Measurements from ENCODE around the gene BRWD1. TPM values are rescaled to one million over a fixed set of nuclear protein-coding genes. Genes with fewer than 3 reads are reported as not detected.

The BRWD1 gene
- total RNA-seq, 1 donor from 2014 or later: 39.0 TPM

DNA sequence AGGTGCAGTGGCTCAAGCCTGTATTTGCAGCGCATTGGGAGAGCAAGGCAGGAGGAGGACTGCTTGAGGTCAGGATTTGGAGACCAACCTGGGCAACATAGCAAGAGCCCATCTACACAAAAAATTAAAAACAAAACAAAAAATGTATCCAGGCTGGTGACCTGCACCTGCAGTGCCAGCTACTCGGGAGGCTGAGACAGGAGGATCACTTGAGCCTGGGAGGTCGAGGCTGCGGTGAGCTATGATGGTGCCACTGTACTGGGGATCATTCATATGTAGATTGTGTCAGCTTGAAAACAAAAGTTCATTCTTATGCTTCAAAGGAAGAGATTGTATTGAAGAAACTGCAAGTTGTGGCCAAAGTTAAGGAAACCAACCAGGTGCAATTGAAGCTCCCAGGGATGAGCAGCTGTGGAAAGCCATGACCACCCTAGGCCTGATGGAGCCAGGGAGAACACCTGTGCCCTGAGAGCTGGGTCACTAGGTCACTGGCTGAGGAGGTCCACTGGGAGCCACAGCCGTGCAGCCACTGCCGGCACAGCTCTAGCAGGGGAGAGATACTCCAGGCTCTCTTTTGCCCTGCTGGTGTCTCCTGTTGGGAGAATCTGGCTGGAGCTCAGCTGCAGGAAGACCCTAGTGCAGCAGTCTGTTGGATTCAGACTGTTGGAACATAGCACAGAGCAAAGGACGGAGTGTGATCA is 13.3 kb upstream of the BRWD1 start:
- Histone ChIP-seq H3K4me3 (no peak overlapping the region), H3K36me3 (no peaks in the 10 kb centered on the region), H3K9me3 (no peaks in the 10 kb centered on the region), H3K27ac (no peak overlapping the region), H3K4me1 (no peaks in the 10 kb centered on the region), H3K27me3 (ENCODE audit: low read depth) (no peaks in the 10 kb centered on the region)
- intact Hi-C loops (cut with DNase I): no loop called here
- TF ChIP-seq, protein P1, sequence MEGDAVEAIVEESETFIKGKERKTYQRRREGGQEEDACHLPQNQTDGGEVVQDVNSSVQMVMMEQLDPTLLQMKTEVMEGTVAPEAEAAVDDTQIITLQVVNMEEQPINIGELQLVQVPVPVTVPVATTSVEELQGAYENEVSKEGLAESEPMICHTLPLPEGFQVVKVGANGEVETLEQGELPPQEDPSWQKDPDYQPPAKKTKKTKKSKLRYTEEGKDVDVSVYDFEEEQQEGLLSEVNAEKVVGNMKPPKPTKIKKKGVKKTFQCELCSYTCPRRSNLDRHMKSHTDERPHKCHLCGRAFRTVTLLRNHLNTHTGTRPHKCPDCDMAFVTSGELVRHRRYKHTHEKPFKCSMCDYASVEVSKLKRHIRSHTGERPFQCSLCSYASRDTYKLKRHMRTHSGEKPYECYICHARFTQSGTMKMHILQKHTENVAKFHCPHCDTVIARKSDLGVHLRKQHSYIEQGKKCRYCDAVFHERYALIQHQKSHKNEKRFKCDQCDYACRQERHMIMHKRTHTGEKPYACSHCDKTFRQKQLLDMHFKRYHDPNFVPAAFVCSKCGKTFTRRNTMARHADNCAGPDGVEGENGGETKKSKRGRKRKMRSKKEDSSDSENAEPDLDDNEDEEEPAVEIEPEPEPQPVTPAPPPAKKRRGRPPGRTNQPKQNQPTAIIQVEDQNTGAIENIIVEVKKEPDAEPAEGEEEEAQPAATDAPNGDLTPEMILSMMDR (IDR thresholded peaks at IDR 0.05): no peak
- DNase-seq: no peak
- no peak for ATAC-seq

DNA sequence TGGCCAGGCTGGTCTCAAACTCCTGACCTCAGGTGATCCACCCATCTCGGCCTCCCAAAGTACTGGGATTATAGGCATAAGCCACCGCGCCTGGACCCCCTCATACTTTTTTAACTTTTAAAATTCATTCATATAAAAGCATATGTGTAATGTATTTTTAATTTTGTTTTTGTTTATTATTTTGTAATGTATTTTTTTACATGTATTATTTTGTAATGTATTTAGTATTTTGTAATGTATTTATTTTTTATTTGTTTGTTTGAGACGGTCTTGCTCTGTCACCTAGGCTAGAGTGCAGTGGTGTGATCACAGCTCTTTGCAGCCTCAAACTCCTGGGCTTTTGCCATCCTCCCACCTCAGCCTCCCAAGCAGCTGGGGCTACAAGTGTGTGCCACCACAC is 12.0 kb upstream of the BRWD1 start:
- H3K27me3 ChIP-seq (ENCODE audit: low read depth): no peaks in the 10 kb centered on the region
- no peak overlapping the region for H3K27ac ChIP-seq
- H3K4me3 ChIP-seq: no peak overlapping the region
- no peaks in the 10 kb centered on the region for H3K36me3 ChIP-seq
- ATAC-seq (no peak), DNase-seq (no peak)
- intact Hi-C loops (cut with DNase I): no loop called here
- TF ChIP-seq, protein P1 (IDR thresholded peaks at IDR 0.05): no peak
- no peaks in the 10 kb centered on the region for H3K9me3 ChIP-seq
- no peaks in the 10 kb centered on the region for H3K4me1 ChIP-seq

DNA sequence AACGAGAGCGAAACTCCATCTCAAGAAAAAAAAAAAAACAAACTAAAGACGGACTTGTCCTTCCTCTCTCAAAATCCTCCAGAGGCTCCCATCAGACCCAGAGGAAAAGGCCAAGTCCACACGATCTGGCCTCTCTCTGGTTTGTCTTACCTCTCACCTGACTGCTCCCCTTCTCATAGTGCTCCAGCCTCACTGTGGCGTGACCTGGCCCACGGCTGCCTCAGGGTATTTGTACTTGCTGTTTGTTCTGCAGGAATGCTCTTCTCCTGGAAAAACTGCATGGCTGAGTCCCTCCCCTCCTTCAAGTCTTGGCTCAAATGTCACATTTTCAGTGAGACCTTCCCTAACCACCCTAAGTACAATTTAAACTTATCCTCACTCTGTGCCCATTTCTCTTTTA is 8.0 kb upstream of the BRWD1 start:
- Histone ChIP-seq H3K9me3 (no peaks in the 10 kb centered on the region), H3K36me3 (no peaks in the 10 kb centered on the region), H3K4me1 (no peaks in the 10 kb centered on the region), H3K27me3 (ENCODE audit: low read depth) (no peaks in the 10 kb centered on the region), H3K27ac (no peak overlapping the region), H3K4me3 (no peak overlapping the region)
- DNase-seq (no peak), ATAC-seq (no peak)
- TF ChIP-seq, protein P1 (IDR thresholded peaks at IDR 0.05): no peak
- intact Hi-C loops (cut with DNase I): no loop called here

DNA sequence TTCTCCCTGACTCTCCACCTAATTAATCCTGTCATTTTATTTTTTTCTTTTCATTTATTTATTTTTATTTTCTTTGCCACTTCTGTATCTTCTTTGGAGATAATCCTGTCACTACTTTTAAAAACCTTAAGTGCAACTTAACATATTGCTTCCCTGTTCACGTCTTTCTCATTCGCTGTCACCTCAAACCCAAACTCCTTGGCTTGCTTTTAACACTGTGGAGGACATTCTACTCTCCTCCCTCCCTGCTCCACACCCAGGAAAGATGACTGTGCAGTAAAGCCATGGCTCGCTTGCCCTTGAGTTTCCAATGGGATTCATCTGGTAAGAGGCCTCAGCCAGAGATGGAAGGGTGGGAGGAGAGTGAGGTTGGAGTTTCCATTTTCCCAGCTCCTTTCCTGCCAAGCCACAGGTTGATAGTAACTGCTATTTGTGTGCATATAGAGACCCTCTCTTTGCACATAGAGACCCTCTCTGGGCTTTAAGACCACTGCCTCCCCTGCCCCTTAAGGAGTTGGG is 6.4 kb upstream of the BRWD1 start:
- intact Hi-C loops (cut with DNase I): no loop called here
- peak overlapping the region; percentile 52 for H3K27ac ChIP-seq
- TF ChIP-seq, protein P1 (IDR thresholded peaks at IDR 0.05): no peak
- H3K27me3 ChIP-seq (ENCODE audit: low read depth): no peaks in the 10 kb centered on the region
- ATAC-seq (no peak), DNase-seq (no peak)
- no peaks in the 10 kb centered on the region for H3K9me3 ChIP-seq
- peaks cover 2% of the 10 kb centered on the region for H3K4me1 ChIP-seq
- no peak overlapping the region for H3K4me3 ChIP-seq
- H3K36me3 ChIP-seq: no peaks in the 10 kb centered on the region

DNA sequence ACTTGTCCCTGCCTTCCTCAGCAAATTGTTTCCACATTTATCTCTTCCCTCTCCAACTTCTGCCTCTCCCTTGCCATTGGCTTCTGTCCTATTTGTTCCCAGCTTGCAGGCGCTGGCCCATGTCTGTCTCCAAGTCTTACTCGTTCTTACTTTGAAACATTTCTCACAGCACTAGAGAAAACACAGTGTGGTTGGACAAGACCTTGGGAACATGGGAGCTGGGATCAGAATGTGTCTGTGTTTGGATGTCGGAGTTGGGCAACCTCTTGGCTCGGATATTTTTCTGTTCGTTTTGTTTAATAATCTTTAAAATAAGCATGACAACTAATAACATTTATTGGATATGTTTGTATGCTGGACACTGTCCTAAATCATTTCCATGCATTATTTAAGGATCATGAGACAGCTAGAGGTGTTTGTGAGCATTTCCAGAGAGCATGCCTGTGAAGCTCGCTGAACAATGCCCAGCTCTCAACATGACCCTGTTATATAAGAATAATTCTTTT is 5.9 kb upstream of the BRWD1 start:
- DNase-seq (no peak), ATAC-seq (peak in 1 of 2 donors; percentile 51)
- TF ChIP-seq, protein P1 (IDR thresholded peaks at IDR 0.05): no peak
- Histone ChIP-seq H3K4me1 (peaks cover 8% of the 10 kb centered on the region), H3K27ac (peak overlapping the region; percentile 52), H3K36me3 (no peaks in the 10 kb centered on the region), H3K4me3 (no peak overlapping the region), H3K9me3 (no peaks in the 10 kb centered on the region), H3K27me3 (ENCODE audit: low read depth) (no peaks in the 10 kb centered on the region)
- intact Hi-C loops (cut with DNase I): no loop called here
